Upper lobe of left lung (tissue), 6 donors: ENCODE results near the gene MTMR6. TPM values are rescaled to one million over a fixed set of nuclear protein-coding genes. Genes with fewer than 3 reads are reported as not detected.
A peak's percentile ranks its signal among the peaks of the same experiment; 100 is the strongest.

ENCODE experiments used
- ATAC-seq, 2 donors: fragments of 200-7000 bp; cut with Tn5 transposase; one replicate each; pipeline ENCODE4 v1.9.1; 2022; ENCODE audit warnings: mild to moderate bottlenecking in 2 of 2, moderate library complexity in 2 of 2; ENCODE audit not compliant: low FRiP score in 2 of 2
- DNase-seq, 2 donors: peaks; one replicate each; pipeline ENCODE4 v3.0.0-alpha.2; 2019 to 2020
- H3K27ac ChIP-seq, 4 donors: fragments of 200-600 bp; sonication (generic); one replicate each; pipeline ENCODE4 v1.5.1; 2016 to 2019
- H3K27me3 ChIP-seq, 4 donors: fragments of 200-600 bp; sonication (generic); one replicate each; pipeline ENCODE4 v1.5.1; 2017 to 2019
- H3K36me3 ChIP-seq, 4 donors: fragments of 200-600 bp; sonication (generic); one replicate each; pipeline ENCODE4 v1.5.1; 2016 to 2019
- H3K4me1 ChIP-seq, 4 donors: fragments of 200-600 bp; sonication (generic); one replicate each; pipeline ENCODE4 v1.5.1; 2018 to 2019
- H3K4me3 ChIP-seq, 4 donors: fragments of 200-600 bp; sonication (generic); one replicate each; pipeline ENCODE4 v1.5.1; 2017 to 2019; ENCODE audit warnings: mild to moderate bottlenecking in 2 of 4, moderate library complexity in 1 of 4
- H3K9me3 ChIP-seq, 4 donors: fragments of 200-600 bp; sonication (generic); one replicate each; pipeline ENCODE4 v1.5.1; 2018 to 2019
- CTCF ChIP-seq, 6 experiments: fragments of 450-650 bp in 4 of 6; fragments of 200-600 bp in 2 of 6; sonication (generic) in 2 of 6; IDR thresholded peaks; one replicate each; pipeline ENCODE4 v1.5.1; 2016 to 2019; ENCODE audit warnings: antibody characterized with exemption in 6 of 6
- EP300 ChIP-seq, 4 donors: sonication (generic); formaldehyde crosslinking; IDR thresholded peaks; one replicate each; pipeline ENCODE4 v1.5.1; 2017; ENCODE audit warnings: antibody characterized with exemption in 4 of 4, control low read depth in 2 of 4
- POLR2A ChIP-seq, 4 donors: fragments of 450-650 bp; IDR thresholded peaks; one replicate each; pipeline ENCODE4 v1.5.1; 2016 to 2017; ENCODE audit warnings: antibody characterized with exemption in 4 of 4, mild to moderate bottlenecking in 2 of 4
- POLR2AphosphoS5 ChIP-seq, 2 donors: sonication (generic); formaldehyde crosslinking; IDR thresholded peaks; one replicate each; pipeline ENCODE4 v1.5.1; 2017; ENCODE audit warnings: antibody characterized with exemption in 2 of 2
- WGBS, 2 donors: methylation state at CpG; one replicate each; pipeline ENCODE4 v1.1.5; 2017 to 2018; 5-methylcytosine and 5-hydroxymethylcytosine counted together
- total RNA-seq, 6 donors: library from RNA; depleted of rRNA in 4 of 6; stranded (reverse); fragments of >200 nt in 4 of 6; gene quantifications; one replicate each; pipeline versions ENCODE4 v1.1.0 to v1.2.1, GENCODE V29; 2016 to 2021
- donor health status: DM: no; HTN: no; CAD: no; lungs with moderate emphysema.
- donor health status: DM: no; HTN: yes; CAD: no; lungs with severe emphysema.

MTMR6 gene
- total RNA-seq, 6 donors from 2014 or later: 6.1 to 24.6 (median 18.2) TPM

GRCh38 chr13:25292301-25292700, 5.0 kb upstream of the MTMR6 start:
- WGBS, 2 donors: 13 to 29% methylated on average over 1 of the region's 1 CpG
- Histone ChIP-seq H3K9me3 (no peaks in the 10 kb centered on the region), H3K4me1 (peaks cover 0 to 6% (median 2%) of the 10 kb centered on the region in 4 donors), H3K4me3 (no peak overlapping the region), H3K27ac (no peak overlapping the region), H3K27me3 (no peaks in the 10 kb centered on the region), H3K36me3 (no peaks in the 10 kb centered on the region)
- no peak for TF ChIP-seq CTCF (IDR thresholded peaks at IDR 0.05)
- no peak for TF ChIP-seq POLR2AphosphoS5 (IDR thresholded peaks at IDR 0.05)
- no peak for TF ChIP-seq POLR2A (IDR thresholded peaks at IDR 0.05)
- TF ChIP-seq EP300 (IDR thresholded peaks at IDR 0.05): no peak
- DNase-seq: no peak
- ATAC-seq: peak in 1 of 2 donors; percentile 31

GRCh38 chr13:25291691-25292090, 4.4 kb upstream of the MTMR6 start:
- no peaks in the 10 kb centered on the region for H3K9me3 ChIP-seq
- H3K27me3 ChIP-seq: no peaks in the 10 kb centered on the region
- ATAC-seq (no peak), DNase-seq (no peak)
- H3K27ac ChIP-seq: no peak overlapping the region
- H3K4me1 ChIP-seq: peaks cover 0 to 6% (median 2%) of the 10 kb centered on the region in 4 donors
- 46 to 60% methylated on average over 1 of the region's 1 CpG for WGBS, 2 donors
- no peak for TF ChIP-seq POLR2A (IDR thresholded peaks at IDR 0.05)
- TF ChIP-seq POLR2AphosphoS5 (IDR thresholded peaks at IDR 0.05): no peak
- TF ChIP-seq EP300 (IDR thresholded peaks at IDR 0.05): no peak
- TF ChIP-seq CTCF (IDR thresholded peaks at IDR 0.05): no peak
- H3K4me3 ChIP-seq: no peak overlapping the region
- H3K36me3 ChIP-seq: no peaks in the 10 kb centered on the region

- Histone ChIP-seq H3K27me3 (no peaks in the 10 kb centered on the region), H3K4me1 (peaks cover 12 to 21% (median 14%) of the 10 kb centered on the region in 4 donors), H3K27ac (no peak overlapping the region), H3K4me3 (no peak overlapping the region), H3K36me3 (no peaks in the 10 kb centered on the region), H3K9me3 (no peaks in the 10 kb centered on the region)
- ATAC-seq (no peak), DNase-seq (no peak)
- 59 to 65% methylated on average over 2 of the region's 2 CpGs for WGBS, 2 donors
- TF ChIP-seq EP300 (IDR thresholded peaks at IDR 0.05) (no peak), CTCF (IDR thresholded peaks at IDR 0.05) (no peak), POLR2A (IDR thresholded peaks at IDR 0.05) (peak in 1 of 4 donors; percentile 33), POLR2AphosphoS5 (IDR thresholded peaks at IDR 0.05) (no peak)
Measured at GRCh38 chr13:25288966-25289365, 1.7 kb upstream of the MTMR6 start.

- Histone ChIP-seq H3K4me1 (peaks cover 12 to 21% (median 18%) of the 10 kb centered on the region in 4 donors), H3K27ac (peak overlapping the region; percentile 93 to 98 (median 96)), H3K9me3 (no peaks in the 10 kb centered on the region), H3K27me3 (no peaks in the 10 kb centered on the region), H3K36me3 (no peaks in the 10 kb centered on the region), H3K4me3 (peak overlapping the region; percentile 76 to 97 (median 87))
- DNase-seq (peak in 1 of 2 donors; percentile 62), ATAC-seq (peak; percentile 38 to 75)
- TF ChIP-seq POLR2A (IDR thresholded peaks at IDR 0.05) (no peak), CTCF (IDR thresholded peaks at IDR 0.05) (no peak), EP300 (IDR thresholded peaks at IDR 0.05) (no peak), POLR2AphosphoS5 (IDR thresholded peaks at IDR 0.05) (no peak)
- 4 to 5% methylated on average over 22 to 25 of the region's 25 CpGs for WGBS, 2 donors
Measured at GRCh38 chr13:25286308-25286968, 850 bp downstream of the MTMR6 start.

- TF ChIP-seq POLR2A (IDR thresholded peaks at IDR 0.05): no peak
- TF ChIP-seq POLR2AphosphoS5 (IDR thresholded peaks at IDR 0.05): no peak
- TF ChIP-seq CTCF (IDR thresholded peaks at IDR 0.05): no peak
- TF ChIP-seq EP300 (IDR thresholded peaks at IDR 0.05): no peak
- Histone ChIP-seq H3K36me3 (no peaks in the 10 kb centered on the region), H3K27me3 (no peaks in the 10 kb centered on the region), H3K9me3 (no peaks in the 10 kb centered on the region), H3K27ac (no peak overlapping the region), H3K4me3 (no peak overlapping the region), H3K4me1 (peaks cover 13 to 24% (median 16%) of the 10 kb centered on the region in 4 donors)
- ATAC-seq: no peak
- no peak for DNase-seq
- WGBS, 2 donors: 90 to 96% methylated on average over 1 of the region's 1 CpG
Measured at GRCh38 chr13:25281935-25282332, 5.4 kb downstream of the MTMR6 start.
